ENCODE measurements around the gene TMEM273.

DNA sequence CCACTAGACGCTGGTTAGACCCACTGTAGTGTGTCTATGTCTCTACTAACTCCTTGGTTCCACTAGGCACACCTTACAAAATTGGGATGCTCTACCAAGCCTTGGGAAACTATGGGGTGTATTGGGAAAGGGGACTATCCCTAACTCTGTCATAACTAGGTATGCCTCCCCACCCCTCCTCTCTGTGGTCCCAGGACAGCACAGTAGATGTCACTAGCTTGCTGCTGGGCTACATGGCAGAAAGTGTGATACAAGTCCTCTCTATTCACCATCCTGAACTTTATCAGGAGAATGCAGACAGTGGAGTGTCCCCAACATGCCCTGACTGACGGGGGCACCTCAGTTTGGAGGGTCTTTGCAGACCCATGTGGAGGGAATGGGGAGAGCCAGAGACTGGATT is 30.3 kb upstream of the TMEM273 start:
- no peak for TF ChIP-seq POLR2A (IDR thresholded peaks at IDR 0.05)
- TF ChIP-seq, protein P1, sequence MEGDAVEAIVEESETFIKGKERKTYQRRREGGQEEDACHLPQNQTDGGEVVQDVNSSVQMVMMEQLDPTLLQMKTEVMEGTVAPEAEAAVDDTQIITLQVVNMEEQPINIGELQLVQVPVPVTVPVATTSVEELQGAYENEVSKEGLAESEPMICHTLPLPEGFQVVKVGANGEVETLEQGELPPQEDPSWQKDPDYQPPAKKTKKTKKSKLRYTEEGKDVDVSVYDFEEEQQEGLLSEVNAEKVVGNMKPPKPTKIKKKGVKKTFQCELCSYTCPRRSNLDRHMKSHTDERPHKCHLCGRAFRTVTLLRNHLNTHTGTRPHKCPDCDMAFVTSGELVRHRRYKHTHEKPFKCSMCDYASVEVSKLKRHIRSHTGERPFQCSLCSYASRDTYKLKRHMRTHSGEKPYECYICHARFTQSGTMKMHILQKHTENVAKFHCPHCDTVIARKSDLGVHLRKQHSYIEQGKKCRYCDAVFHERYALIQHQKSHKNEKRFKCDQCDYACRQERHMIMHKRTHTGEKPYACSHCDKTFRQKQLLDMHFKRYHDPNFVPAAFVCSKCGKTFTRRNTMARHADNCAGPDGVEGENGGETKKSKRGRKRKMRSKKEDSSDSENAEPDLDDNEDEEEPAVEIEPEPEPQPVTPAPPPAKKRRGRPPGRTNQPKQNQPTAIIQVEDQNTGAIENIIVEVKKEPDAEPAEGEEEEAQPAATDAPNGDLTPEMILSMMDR (IDR thresholded peaks at IDR 0.05) = no peak
